HG03097 (cell line): Measurements from ENCODE around the gene SETBP1.
A peak's percentile ranks its signal among the peaks of the same experiment; 100 is the strongest.

ENCODE experiments used
- ATAC-seq: cut with Tn5 transposase; IDR thresholded peaks from one replicate; pipeline ENCODE4 v1.9.1; 2021; ENCODE audit not compliant: unreplicated experiment, low FRiP score

Gene SETBP1

DNA sequence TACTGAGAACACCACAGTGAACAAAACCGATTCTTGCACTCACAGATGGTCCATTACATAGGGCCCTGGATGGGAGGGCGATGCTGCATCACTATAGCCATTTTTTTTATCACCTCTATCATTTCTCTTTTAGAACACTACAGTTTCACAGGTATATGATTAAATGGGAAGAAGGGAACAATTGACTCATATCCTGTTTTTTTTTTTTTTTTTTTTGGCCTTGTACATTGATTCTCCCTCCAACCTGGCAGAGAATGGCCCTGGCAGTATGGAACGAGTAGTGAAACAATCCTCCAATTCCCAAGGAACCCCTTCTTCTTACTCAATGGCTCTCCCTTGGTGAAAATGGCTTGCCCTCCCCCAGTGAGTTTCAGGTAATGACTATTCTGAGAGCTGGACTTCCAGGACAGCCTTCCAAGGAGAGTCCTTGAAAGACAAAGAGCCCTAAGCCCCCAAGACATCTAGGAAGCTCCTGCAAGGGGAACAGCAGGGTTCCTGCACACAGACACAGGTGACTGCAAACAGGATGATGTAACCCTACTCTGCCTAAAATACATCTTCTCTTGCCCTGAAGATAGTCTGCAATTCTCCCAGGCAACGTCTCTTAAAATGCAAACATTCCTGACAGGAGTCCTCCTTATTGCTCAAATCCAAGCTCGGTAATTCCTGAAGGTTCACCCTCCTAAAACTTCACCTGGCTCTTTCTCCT is 405.4 kb downstream of the SETBP1 start:
- ATAC-seq = no peak

DNA sequence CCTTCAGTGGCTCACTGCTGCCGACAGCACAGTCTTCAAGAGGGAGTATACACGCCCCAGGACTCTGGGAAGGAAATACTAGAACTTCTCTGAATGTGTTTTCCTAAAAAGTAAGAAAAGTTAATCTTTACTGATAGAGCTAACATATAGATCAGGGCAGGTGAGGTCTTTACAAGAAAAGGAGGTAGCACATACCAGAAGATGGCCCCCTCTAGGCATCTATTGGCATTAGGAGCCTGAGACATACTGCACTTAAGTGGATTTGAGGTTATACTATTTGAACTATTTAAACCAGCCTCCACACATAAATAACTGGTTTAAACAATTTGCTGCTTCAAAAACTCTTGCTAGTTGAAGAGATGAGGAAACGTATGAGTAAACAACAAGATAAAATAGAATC is 406.1 kb downstream of the SETBP1 start:
- ATAC-seq = no peak

DNA sequence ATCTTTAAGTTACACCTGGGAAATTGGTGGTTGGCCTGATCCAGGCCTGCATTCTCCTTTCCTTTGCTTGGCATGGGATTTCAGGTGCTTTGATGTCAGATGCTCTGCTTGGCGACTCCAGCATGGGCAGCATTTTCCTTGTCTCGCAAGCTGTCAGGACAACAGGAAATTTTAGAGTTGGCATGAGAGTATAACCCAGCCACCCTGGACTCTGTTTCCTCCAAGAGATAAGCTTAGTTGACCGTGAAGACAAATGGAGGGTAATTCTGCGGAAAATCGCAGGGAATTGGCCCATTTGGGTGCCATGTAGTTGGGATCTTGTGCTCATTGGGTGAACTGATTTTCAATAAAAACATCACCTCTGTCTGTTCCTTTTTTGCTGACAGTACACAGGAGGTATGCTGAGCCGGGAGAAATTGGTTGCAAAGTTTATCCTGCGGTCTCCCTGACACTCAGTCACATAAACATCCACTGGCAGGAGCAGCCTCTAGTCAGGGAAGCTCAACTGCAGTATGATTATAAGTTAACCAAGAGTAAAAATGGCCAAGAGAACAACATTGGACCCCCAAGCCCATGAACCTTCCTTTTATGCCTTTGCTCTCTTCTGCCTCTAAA is 409.9 kb downstream of the SETBP1 start:
- no peak for ATAC-seq

DNA sequence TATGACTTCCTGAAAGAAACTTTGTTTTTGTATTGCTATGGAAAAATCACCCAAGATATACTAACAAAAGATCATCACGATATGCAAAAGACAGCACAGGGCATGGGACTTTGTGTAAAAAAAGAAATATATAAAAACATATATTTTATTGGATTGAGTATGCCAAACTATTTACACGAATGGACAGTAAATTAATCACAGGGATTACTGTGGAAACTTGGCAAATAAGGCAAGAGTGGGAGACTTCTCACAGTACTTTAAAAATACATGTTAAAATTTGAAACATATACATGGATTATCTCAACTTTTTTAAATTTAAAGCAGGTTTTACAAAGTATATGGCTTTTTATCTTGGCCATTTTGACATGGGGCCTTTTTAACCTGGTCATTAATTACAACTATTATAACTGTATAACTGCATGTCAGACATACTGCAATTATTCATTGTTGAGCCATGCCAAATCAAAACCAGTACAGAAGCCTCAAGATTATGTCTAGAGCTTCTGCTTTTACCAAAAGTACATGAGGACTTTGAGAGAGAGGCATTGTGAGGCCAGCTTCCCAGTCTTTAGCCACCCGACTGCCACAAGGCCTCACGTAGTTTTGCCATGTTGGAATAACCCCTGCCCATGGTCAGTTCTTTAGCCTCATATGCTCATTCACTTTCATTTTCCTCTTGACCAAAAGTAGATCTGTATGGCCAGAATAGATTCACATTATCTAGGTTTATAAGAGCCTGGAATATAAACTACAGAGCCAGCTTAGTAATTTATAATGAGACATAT is 419.8 kb downstream of the SETBP1 start:
- ATAC-seq = no peak

DNA sequence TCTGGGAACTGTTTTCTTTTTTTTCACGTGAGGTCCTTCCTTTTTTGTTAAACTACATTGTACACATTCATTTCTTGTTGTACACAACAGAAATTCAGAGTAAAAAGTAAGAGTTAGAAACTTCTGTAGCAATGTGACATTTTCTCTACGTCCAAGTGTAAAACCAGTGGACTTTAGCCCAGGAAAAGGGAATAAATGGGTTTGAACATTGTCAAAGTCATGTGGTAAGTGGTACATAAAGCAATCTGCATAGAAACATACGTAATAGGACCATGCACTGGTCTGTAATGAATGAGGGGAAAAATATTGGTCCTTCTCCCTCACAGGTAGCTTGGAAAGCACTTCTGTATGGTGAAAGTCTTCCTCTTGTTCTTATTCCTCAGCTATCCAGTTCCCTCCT is 421.4 kb downstream of the SETBP1 start:
- no peak for ATAC-seq

DNA sequence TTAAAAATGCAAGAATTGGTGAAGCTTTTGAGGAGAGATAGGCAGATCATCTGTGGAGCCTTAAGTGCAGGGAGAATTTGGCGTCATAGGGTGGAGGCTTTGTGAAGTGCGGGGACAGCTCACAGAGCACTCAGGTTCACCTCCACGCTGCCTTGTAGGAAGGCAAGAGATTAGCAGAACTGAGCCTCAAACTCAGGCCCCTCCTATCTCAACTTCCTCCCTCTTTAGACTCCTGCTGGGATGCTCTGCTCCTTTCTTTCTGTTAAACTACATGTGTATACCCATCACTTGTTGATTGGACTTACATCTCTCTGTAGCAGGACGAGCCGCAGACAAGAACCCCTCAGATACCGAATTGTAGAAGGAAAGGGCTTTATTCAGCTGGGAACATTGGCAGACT is 422.2 kb downstream of the SETBP1 start:
- no peak for ATAC-seq

DNA sequence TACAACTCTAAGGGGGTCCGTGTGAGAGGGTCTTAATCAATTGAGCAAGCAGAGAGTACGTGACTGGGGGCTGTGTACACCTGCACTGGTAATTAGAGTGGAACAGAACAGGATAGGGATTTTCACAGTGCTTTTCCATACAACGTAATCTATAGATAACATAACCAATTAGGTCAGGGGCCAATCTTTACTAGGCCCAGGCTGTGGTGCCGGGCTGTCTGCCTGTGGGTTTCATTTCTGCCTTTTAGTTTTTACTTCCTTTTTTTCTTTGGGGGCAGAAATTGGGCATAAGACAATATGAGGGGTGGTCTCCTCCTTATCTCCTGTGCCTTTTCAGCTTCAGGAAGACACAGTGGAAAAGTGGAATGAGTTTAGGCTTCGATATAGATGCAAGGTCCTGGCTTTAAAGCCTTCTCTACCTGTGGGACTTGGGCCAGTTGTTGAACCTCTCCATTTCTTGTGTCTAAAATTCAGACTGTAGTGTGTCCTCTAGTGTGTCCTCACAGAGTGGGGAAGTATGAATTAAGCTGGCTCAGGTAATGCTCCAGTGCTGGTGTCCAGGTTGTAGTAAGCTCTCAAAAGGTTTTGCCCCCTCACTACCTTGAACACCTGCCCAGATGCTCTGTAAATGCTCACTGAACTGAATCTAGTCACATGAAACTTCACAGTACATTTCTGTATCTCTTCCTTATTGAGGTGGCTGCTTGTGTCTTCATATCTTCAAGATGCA is 422.8 kb downstream of the SETBP1 start:
- no peak for ATAC-seq

DNA sequence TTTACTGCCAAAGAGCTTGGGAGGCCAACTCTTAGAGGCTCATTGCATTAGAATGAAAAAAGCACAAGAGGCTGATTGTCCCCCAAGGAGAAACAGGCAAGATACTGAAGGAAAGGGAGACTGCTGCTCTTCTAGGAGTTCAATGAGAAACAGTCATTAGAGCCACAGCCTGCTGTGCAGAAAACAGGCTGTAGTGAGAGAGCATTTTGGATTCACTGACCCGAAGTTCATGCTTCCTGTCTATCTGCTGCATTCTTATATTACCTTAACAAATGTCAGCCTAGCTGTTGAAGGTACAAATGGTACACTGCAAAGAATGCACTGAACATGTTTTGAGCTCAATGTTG is 423.3 kb downstream of the SETBP1 start:
- no peak for ATAC-seq

DNA sequence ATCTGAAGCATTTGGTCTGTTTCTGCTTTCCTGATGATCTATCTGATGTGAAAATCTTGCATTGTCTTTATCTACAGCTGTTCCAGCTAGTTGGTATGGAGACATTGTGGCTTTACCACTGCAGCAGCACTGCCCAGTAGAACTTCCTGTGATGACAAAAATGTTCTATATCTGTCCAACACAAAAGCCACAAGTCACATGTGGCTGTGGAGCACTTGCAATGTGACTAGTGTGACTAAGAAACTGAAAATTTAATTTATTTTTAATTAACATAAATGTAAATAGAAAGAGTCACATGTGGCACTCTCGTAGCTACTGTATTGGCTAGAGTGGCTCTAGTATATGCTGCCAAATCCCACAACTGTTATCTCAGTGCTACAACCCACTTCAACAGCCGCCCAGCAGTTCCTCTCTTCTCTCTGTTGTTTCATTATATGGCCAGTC is 425.7 kb downstream of the SETBP1 start:
- ATAC-seq = peak; percentile 93

DNA sequence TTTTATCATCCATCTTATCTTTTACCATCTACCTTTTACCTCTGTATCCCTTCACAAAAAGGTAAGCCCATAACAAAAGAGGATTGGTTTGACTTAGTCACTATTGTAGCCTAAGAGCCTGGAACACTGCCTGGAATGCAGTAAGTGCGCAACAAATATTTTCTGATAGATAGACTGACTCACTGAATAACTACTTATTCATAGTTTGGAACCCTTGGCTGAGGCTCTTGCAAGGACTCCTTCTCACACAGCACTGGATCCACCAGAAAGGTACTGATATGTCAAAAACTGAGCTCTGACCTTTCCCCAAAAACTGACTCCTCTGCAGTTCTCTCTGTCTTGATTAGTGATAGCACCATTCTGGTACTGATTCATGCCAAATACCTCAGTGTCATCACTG is 426.7 kb downstream of the SETBP1 start:
- no peak for ATAC-seq

DNA sequence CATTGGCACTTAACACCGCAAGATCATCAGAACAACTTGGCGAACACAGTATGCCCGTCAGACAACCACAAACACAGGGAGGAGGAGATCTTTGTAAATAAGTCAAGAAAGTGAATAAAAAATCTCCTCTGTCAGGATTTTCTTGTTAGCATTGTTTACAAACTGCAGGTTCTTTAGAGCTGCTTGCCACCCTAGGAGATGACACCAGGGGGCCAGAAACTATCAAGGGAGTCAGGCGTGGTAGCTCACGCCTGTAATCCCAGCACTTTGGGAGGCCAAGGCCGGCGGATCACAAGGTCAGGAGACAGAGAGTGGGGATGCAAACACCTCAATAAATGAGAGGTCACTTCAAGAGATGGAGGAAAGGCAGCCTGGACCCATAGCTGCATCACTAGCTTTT is 428.1 kb downstream of the SETBP1 start:
- ATAC-seq = no peak

DNA sequence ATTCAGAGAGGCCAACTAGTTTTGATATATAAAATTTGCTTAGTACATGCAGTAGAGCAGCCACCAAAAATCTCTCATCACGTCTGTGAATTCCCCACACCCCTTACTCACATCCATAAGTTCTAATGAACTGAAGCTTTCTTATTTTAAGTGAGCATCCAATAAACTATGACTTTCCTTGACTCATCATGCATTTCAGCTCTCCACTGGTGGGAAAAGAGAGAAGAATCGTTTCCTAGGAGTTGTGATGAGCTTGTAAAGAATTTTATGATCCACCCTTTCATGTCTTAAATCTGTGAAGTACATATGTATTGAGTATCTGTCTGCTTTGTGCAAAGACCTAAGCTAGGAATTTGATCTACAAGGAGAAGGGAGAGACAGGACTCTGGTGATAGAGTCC is 428.6 kb downstream of the SETBP1 start:
- ATAC-seq = no peak

DNA sequence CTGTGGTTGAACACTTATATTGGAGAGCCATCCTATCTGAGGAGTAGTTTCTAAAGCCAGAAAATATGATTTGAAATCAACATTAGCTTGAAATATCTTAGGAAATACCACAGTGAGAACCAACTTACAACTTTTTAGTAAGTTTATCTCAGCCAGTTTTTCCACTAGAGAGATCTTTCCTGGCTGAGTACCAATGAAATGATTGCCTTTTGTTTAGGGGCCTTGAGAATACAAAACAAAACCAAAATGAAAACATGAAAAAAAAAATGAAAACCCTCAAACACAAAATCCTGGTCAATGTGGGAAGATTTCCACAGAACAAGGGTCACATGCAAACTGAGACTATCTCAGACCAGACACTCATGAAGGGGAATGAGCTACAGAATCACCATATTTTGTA is 429.0 kb downstream of the SETBP1 start:
- ATAC-seq = no peak

DNA sequence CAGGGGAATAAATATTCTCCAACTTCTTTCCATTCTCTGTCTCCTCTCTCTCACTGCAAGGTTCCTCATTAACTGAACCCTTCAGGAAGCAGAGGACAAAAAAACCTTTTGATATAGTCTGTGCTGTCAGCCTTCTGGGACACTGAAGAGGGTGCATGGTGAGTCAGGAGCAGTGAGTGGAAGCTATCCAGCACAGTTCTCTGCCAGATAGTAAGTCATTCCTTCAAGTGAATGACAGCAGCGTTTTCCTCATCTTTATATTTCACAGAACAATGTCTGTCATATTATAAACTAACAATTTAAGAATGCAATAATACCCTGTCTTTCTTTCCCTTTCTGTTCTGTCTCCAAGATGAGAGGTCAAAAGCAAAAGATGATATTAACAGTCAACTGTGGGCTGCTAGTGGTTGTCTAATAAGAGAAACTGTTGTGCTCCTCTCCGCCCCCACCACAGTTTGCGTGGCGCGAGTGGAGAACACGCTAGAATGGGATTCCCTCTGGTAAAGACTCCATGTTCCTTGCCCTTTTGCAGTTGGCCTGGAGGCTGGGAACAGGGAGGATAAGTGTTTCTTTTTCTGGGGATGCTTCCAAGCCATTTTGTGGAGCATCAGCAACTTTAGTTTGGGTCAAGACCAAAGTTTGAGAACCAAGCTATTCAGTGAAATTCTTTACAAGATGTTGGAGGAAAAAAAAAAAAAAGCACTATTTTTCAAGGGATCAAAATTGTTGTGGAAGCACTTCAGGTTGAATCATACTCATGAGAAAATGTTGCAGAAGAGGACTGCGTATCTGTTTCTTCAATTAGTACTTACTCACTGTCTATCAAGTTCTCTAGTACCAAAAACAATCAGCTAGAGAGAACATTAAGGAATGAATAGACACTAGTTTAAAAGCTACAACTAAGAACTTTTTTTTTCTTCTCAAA is 430.2 kb downstream of the SETBP1 start:
- no peak for ATAC-seq

DNA sequence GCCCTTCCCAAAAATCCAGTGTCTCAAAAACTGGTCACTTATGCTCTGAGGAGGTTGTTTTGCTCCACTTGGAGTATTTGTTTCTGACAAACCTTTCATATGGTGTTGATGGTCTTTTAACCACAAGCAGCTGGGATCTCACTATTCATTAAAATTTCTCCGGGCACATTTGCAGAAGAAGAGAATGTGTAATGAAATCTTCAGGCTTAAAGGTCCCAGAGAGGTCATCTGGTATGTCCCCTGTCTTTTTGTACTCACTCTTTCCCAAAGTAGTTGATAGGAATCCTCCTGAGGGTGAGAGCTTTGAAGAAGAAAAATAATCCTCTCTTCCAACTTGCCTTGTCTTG is 430.8 kb downstream of the SETBP1 start:
- ATAC-seq = no peak

DNA sequence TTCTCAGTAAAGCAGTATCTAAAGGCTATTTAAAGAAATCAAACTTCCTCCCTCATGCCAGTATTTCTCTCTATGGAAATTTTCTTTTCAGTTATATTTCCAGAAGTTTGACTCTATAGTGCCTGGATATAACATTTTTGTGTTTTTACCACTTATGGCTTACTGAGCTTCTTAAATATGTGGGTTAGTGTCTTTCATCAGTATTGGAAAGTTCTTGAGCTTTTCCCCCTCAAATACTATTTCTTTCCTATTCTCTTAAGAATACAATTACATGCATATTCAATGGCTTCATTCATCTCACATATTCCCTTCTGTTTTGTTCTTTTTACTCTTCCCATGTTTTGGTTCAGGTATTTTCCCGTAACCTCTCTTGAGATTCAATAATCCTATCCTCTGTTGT is 432.0 kb downstream of the SETBP1 start:
- ATAC-seq = no peak

DNA sequence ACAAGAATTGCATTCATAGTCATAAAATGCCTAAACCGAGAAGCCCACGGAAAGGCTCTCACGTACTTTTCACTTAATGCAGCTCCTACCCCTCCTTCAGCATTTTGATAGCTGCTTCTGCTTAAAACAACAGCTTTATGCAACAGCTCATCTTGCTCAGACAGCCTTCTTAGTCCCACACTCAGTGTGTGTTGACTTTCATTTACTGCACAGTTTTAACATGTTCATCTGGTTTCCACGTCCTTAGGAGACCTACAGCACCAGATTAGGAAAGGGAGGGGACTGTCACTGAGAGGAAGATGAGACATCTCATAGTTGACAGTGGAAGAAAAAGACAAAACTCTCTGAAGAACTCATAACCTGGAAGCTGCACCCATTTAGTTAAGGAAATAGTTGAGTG is 435.4 kb downstream of the SETBP1 start:
- ATAC-seq = no peak
